Activated T-cell treated with anti-CD3 and anti-CD28 coated beads, Interleukin-2, amount 50 U/mL, for 4 hours (primary cell): ENCODE measurements around the gene PLCB1. TPM values are rescaled to one million over a fixed set of nuclear protein-coding genes. Genes with fewer than 3 reads are reported as not detected.

Source experiments
- ATAC-seq, 2 donors: fragments of 200-7000 bp; cut with Tn5 transposase; one replicate each; pipeline ENCODE4 v1.10.0; 2021
- DNase-seq: peaks from one replicate; pipeline ENCODE4 v3.0.0-alpha.2; 2020
- H3K27me3 Mint-ChIP-seq: one replicate; pipeline ENCODE4 v1.8.0; 2021; ENCODE audit warnings: low read depth, mixed read lengths
- H3K36me3 Mint-ChIP-seq: one replicate; pipeline ENCODE4 v1.8.0; 2022; ENCODE audit warnings: mixed read lengths; ENCODE audit not compliant: insufficient read depth
- H3K4me1 Mint-ChIP-seq: one replicate; pipeline ENCODE4 v1.8.0; 2021; ENCODE audit warnings: low read depth, mixed read lengths
- H3K4me3 Mint-ChIP-seq: one replicate; pipeline ENCODE4 v1.8.0; 2021; ENCODE audit warnings: mild to moderate bottlenecking, moderate library complexity, mixed read lengths
- H3K9me3 Mint-ChIP-seq: one replicate; pipeline ENCODE4 v1.8.0; 2021; ENCODE audit warnings: mixed read lengths
- total RNA-seq, 3 donors: library from RNA; stranded (reverse); gene quantifications; one replicate each; pipeline ENCODE4 v1.2.1, GENCODE V29; 2021

The PLCB1 gene
- total RNA-seq, 3 donors from 2014 or later: 0.91 to 6.0 (median 2.8) TPM

DNA sequence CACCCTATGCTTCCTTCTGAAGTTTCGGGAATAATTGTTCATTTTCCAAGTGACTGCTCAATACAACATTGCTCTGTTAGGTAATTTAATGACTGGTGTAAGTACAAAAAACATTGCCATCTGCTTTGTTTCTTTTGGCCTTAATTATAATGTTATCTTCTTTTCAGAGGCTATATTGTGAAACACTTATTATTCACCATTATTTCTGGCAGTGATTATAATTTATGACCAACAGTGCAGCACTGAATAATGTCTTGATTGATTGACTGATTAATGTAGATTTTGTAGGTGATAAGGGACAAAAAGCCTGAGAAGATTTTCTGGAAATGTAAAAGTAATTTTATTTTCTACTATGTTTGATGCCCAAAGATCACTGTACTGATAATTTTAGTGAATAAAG lies 377.7 kb downstream of the PLCB1 start:
- no peak overlapping the region for H3K4me3 Mint-ChIP-seq
- H3K27me3 Mint-ChIP-seq: no peaks in the 10 kb centered on the region

GRCh38 chr20:8510808-8511207 lies 378.7 kb downstream of the PLCB1 start:
- Mint-ChIP-seq H3K4me1 (no peaks in the 10 kb centered on the region), H3K4me3 (no peak overlapping the region), H3K27me3 (no peaks in the 10 kb centered on the region), H3K36me3 (no peaks in the 10 kb centered on the region), H3K9me3 (no peaks in the 10 kb centered on the region)
- DNase-seq (no peak), ATAC-seq (no peak)

More for the DNA sequence above, 377.7 kb downstream of the PLCB1 start:
- no peak for ATAC-seq
- H3K9me3 Mint-ChIP-seq: no peaks in the 10 kb centered on the region
- no peaks in the 10 kb centered on the region for H3K4me1 Mint-ChIP-seq
- no peaks in the 10 kb centered on the region for H3K36me3 Mint-ChIP-seq
- no peak for DNase-seq

GRCh38 chr20:8512003-8512402 lies 379.9 kb downstream of the PLCB1 start:
- no peaks in the 10 kb centered on the region for H3K9me3 Mint-ChIP-seq
- DNase-seq (no peak), ATAC-seq (no peak)
- no peaks in the 10 kb centered on the region for H3K27me3 Mint-ChIP-seq
- no peak overlapping the region for H3K4me3 Mint-ChIP-seq
- no peaks in the 10 kb centered on the region for H3K4me1 Mint-ChIP-seq
- H3K36me3 Mint-ChIP-seq: no peaks in the 10 kb centered on the region

- Mint-ChIP-seq H3K4me3 (no peak overlapping the region), H3K4me1 (no peaks in the 10 kb centered on the region), H3K36me3 (no peaks in the 10 kb centered on the region), H3K27me3 (no peaks in the 10 kb centered on the region), H3K9me3 (no peaks in the 10 kb centered on the region)
- DNase-seq (no peak), ATAC-seq (no peak)
Measured at GRCh38 chr20:8515810-8516435, 383.9 kb downstream of the PLCB1 start.

- Mint-ChIP-seq H3K36me3 (no peaks in the 10 kb centered on the region), H3K9me3 (no peaks in the 10 kb centered on the region), H3K4me3 (no peak overlapping the region), H3K27me3 (no peaks in the 10 kb centered on the region), H3K4me1 (no peaks in the 10 kb centered on the region)
- no peak for DNase-seq
- ATAC-seq: no peak
Measured at GRCh38 chr20:8518878-8519277, 386.8 kb downstream of the PLCB1 start.

- Mint-ChIP-seq H3K36me3 (no peaks in the 10 kb centered on the region), H3K9me3 (no peaks in the 10 kb centered on the region), H3K4me1 (no peaks in the 10 kb centered on the region), H3K4me3 (no peak overlapping the region), H3K27me3 (no peaks in the 10 kb centered on the region)
- ATAC-seq (no peak), DNase-seq (no peak)
Measured at GRCh38 chr20:8519887-8520286, 387.8 kb downstream of the PLCB1 start.

DNA sequence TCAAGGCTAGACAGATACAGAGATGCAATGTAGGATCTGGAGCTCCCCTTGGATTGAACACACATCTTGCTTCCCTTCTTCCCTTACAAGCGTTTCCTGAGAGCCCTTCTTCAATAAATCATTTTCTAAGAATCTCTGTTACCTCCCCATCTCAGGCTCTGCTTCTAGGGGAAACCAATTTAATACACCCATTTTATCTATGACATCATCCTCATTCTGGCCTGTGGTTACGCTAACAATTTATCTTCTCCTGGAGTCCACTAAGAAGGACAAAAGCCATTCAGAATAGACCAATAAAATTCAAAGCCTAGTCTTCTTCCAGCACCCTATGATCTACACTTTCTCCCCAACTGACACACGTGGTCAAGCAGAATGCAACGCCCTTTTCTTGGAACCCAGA lies 390.1 kb downstream of the PLCB1 start:
- H3K27me3 Mint-ChIP-seq: no peaks in the 10 kb centered on the region
- DNase-seq (no peak), ATAC-seq (no peak)
- H3K4me1 Mint-ChIP-seq: no peaks in the 10 kb centered on the region
- no peaks in the 10 kb centered on the region for H3K9me3 Mint-ChIP-seq
- no peaks in the 10 kb centered on the region for H3K36me3 Mint-ChIP-seq
- H3K4me3 Mint-ChIP-seq: no peak overlapping the region

DNA sequence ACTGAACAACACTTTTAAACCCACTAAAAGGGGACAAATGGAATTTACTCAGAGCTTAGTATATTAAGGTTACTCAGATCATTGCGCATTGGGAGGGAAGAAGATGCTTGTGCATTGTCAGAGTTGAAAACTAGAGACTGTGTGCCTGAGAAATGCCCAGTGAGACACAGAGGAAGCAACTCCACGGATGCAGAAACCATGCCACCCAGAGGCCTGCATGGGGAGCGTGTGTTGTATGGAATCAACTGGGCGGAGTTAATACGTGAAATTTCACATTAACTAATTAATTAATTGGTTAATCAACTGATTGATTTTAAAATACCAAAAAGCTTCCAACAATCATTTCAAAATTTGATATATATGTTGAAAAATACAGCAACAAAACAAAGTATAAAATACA lies 391.6 kb downstream of the PLCB1 start:
- ATAC-seq (no peak), DNase-seq (no peak)
- Mint-ChIP-seq H3K4me3 (no peak overlapping the region), H3K27me3 (no peaks in the 10 kb centered on the region), H3K9me3 (no peaks in the 10 kb centered on the region), H3K4me1 (no peaks in the 10 kb centered on the region), H3K36me3 (no peaks in the 10 kb centered on the region)

DNA sequence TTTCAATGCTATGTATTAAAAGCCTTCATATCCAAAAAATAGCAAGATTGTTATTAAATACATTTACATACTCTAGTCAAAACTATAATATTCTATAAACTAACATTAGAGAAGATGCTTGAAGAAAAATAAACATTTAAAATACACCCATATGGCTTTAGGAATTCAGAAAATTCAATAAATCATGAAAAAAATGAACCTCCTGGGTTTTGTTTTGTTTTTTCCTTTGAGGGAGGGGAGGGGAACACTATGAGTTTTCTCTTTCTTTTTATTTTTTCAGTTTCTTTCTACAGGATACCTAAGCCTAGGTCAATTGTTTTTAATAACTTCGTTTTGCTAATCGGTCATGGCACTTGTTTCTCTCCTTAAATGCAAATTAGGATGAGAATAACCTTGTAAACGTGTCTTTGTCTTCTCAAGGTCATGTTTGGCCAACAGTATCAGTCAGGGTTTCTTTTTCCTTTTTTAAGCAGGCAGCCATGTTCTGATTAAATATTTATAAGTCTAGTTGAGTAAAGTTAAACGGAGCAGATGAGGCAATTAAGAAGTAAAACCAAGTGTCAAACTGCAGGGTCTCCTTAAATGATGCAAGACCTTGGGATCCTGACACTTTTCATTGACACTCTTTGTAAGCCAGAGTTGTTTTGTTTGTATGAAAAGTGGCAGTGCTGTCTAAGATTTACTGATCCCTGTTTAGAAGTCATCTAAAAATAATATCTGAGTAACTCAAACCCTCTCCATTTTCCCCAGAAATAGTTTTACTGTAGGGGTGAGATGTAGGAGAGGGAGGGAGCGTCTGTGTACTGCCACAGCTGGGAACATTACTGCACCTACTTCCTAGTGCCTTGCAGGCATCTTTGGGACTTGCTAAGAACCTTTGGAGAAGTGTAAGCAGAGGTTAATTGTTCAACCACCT lies 392.3 kb downstream of the PLCB1 start:
- Mint-ChIP-seq H3K4me3 (no peak overlapping the region), H3K27me3 (no peaks in the 10 kb centered on the region), H3K4me1 (no peaks in the 10 kb centered on the region), H3K9me3 (no peaks in the 10 kb centered on the region), H3K36me3 (no peaks in the 10 kb centered on the region)
- ATAC-seq (no peak), DNase-seq (no peak)

DNA sequence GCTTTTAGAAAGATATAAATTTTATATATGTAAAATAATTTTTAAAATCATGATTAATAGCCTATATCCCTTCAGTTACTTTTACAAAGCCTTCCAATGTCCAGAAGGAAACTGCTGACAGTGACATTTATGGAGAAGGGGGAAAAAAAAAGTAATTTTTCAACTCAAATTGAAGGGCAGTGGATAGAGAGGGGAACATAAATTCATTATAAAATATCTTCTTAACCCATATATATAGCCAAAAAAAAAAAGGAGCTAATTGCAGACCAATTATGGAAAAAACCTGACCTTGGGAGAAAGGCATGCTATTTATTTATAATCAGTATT lies 392.9 kb downstream of the PLCB1 start:
- Mint-ChIP-seq H3K27me3 (no peaks in the 10 kb centered on the region), H3K4me1 (no peaks in the 10 kb centered on the region), H3K4me3 (no peak overlapping the region), H3K36me3 (no peaks in the 10 kb centered on the region), H3K9me3 (no peaks in the 10 kb centered on the region)
- no peak for DNase-seq
- no peak for ATAC-seq

DNA sequence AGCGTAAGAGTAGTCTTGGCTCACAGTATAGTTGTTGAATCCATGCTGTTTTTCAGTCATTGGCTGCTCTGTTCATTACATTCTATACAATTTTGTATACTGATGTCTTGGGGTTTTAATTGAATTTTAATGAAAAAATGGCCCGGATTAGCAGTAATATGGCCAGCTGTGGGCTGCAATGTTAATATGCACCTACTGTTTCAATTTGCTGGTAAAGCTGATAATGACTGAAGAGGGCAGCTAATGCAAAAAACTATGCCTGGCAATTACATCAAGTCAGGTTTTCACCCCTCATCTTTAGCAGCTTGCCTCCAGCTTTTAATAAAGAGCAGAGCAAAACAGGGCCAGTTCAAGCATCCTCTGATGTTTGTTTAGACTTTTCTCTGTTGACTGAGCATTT lies 394.5 kb downstream of the PLCB1 start:
- Mint-ChIP-seq H3K4me3 (no peak overlapping the region), H3K27me3 (no peaks in the 10 kb centered on the region), H3K4me1 (no peaks in the 10 kb centered on the region), H3K36me3 (no peaks in the 10 kb centered on the region), H3K9me3 (no peaks in the 10 kb centered on the region)
- ATAC-seq: no peak
- no peak for DNase-seq

GRCh38 chr20:8527998-8528723 lies 396.1 kb downstream of the PLCB1 start:
- DNase-seq (no peak), ATAC-seq (no peak)
- no peak overlapping the region for H3K4me3 Mint-ChIP-seq
- H3K27me3 Mint-ChIP-seq: no peaks in the 10 kb centered on the region
- no peaks in the 10 kb centered on the region for H3K9me3 Mint-ChIP-seq
- no peaks in the 10 kb centered on the region for H3K36me3 Mint-ChIP-seq
- H3K4me1 Mint-ChIP-seq: no peaks in the 10 kb centered on the region

- DNase-seq: no peak
- Mint-ChIP-seq H3K9me3 (no peaks in the 10 kb centered on the region), H3K4me3 (no peak overlapping the region), H3K4me1 (no peaks in the 10 kb centered on the region), H3K36me3 (no peaks in the 10 kb centered on the region), H3K27me3 (no peaks in the 10 kb centered on the region)
- ATAC-seq: no peak
Measured at GRCh38 chr20:8530022-8530421, 398.0 kb downstream of the PLCB1 start.

DNA sequence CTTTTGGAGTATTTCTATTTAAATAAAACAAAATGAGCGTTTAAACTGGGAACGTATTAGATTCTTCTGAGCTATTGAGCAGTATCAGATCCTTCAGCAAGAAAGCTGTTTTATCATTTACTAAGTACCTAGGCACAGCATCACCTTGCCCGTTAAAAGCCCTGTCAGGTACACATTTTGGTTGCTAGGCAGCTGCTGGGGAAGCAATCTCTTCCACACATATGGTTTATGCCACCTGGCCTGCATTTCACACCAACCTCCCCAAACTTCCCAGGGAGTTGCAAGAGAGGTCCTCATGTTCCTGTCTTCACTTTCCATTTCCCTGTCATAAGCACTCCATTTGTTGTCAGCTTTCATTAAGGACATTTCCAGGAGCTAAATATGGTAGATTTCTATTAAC lies 400.1 kb downstream of the PLCB1 start:
- DNase-seq: no peak
- H3K9me3 Mint-ChIP-seq: no peaks in the 10 kb centered on the region
- H3K4me3 Mint-ChIP-seq: no peak overlapping the region
- H3K4me1 Mint-ChIP-seq: no peaks in the 10 kb centered on the region
- H3K27me3 Mint-ChIP-seq: no peaks in the 10 kb centered on the region
- H3K36me3 Mint-ChIP-seq: no peaks in the 10 kb centered on the region
- ATAC-seq: no peak
